Aorta (tissue), 5 donors: ENCODE data around the gene NEGR1. TPM values are rescaled to one million over a fixed set of nuclear protein-coding genes. Genes with fewer than 3 reads are reported as not detected.

Experiments used
- ATAC-seq: fragments of 200-7000 bp; cut with Tn5 transposase; one replicate; pipeline ENCODE4 v1.9.1; 2022; ENCODE audit warnings: moderate library complexity; ENCODE audit not compliant: low FRiP score
- DNase-seq, 2 donors: peaks; one replicate each; pipeline ENCODE4 v3.0.0-alpha.2; 2020
- H3K27ac ChIP-seq, 2 donors: one replicate each; pipeline ENCODE4 v1.5.1; 2013; ENCODE audit warnings: low read length in 2 of 2, mild to moderate bottlenecking in 2 of 2, moderate library complexity in 2 of 2, control low read depth in 1 of 2, inconsistent platforms in 1 of 2, low read depth in 1 of 2
- H3K27me3 ChIP-seq, 2 donors: one replicate each; pipeline ENCODE4 v1.6.1; 2013; ENCODE audit warnings: control low read depth in 1 of 2, low read length in 1 of 2, mild to moderate bottlenecking in 1 of 2, moderate library complexity in 1 of 2; ENCODE audit not compliant: insufficient read depth in 2 of 2, control insufficient read depth in 1 of 2
- H3K36me3 ChIP-seq, 2 donors: one replicate each; pipeline ENCODE4 v1.6.1; 2013; ENCODE audit warnings: control low read depth in 1 of 2, low read length in 1 of 2, mild to moderate bottlenecking in 1 of 2; ENCODE audit not compliant: insufficient read depth in 2 of 2, control insufficient read depth in 1 of 2
- H3K4me1 ChIP-seq, 2 donors: one replicate each; pipeline ENCODE4 v1.6.1; 2013; ENCODE audit warnings: low read length in 2 of 2, control low read depth in 1 of 2, mild to moderate bottlenecking in 1 of 2, moderate library complexity in 1 of 2; ENCODE audit not compliant: insufficient read depth in 2 of 2, control insufficient read depth in 1 of 2
- H3K4me3 ChIP-seq, 2 donors: one replicate each; pipeline ENCODE4 v1.5.1; 2013; ENCODE audit warnings: low read length in 2 of 2, control low read depth in 1 of 2, mild to moderate bottlenecking in 1 of 2
- H3K9me3 ChIP-seq: one replicate; pipeline ENCODE4 v1.6.1; 2013; ENCODE audit warnings: mild to moderate bottlenecking, low read length; ENCODE audit not compliant: control insufficient read depth
- WGBS, 2 donors: extraction: QIAGEN DNeasy Blood & Tissue Kit; methylation state at CpG; one replicate each; pipeline ENCODE4 v1.1.7; 2013; 5-methylcytosine and 5-hydroxymethylcytosine counted together
- intact Hi-C, 2 donors: fragments of 100-400 bp; cut with DNase I; formaldehyde crosslinking; loops; one replicate each; pipeline versions ENCODE4 v1.14.2 to v1.15.0; 2022
- polyA plus RNA-seq, 2 donors: library from polyadenylated mRNA; stranded (reverse); fragments of 200-250 nt; gene quantifications; one replicate each; pipeline ENCODE4 v1.2.3, GENCODE V29; 2013
- total RNA-seq, 2 donors: library from RNA; stranded (reverse); fragmentation: NEBNext Ultra II Directional; extraction: Animal tissue kit (Norgen Biotek cat#: 25700); gene quantifications; one replicate each; pipeline ENCODE4 v1.2.1, GENCODE V29; 2021
- donor health status: healthy with polysubstance abuse.
- donor health status: Bipolar disorder and iron deficiency.
- donor health status: DM: no; HTN: no; CAD: no.
- donor health status: DM: no; HTN: no; CAD: no.
- donor health status: DM: yes; HTN: yes; CAD: no.

Gene NEGR1
- total and polyA plus RNA-seq, 4 donors, result 3.5 to 50.3 (median 18.4) TPM

GRCh38 chr1:71645015-71645414 is 637.3 kb downstream of the NEGR1 start:
- no peak for DNase-seq
- intact Hi-C loops, result no loop called here

DNA sequence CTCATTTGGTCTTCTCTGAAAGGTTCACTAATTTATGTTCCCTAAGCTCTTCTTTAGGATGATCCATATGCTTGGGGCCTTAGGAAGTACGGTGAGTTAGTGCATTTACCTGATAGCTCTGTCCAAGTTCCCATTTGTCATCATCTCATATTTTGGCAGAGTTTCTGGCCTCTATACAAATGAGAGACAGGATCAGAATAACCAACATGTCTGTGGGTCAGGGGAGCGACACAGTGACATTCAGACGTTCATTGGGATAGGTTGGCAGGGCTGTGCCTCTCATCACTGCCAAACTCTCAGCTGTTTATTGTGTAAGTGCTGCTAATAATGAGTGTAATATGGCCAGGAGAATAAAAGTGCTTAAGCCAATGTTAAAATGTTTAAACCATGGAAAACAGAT is 640.4 kb downstream of the NEGR1 start:
- 75 to 80% methylated on average over 3 of the region's 3 CpGs for WGBS, 2 donors
- Histone ChIP-seq H3K9me3 (peaks cover 1% of the 10 kb centered on the region), H3K4me1 (no peaks in the 10 kb centered on the region), H3K27ac (no peak overlapping the region), H3K4me3 (no peak overlapping the region), H3K27me3 (no peaks in the 10 kb centered on the region), H3K36me3 (no peaks in the 10 kb centered on the region)
- ATAC-seq (no peak), DNase-seq (no peak)
- intact Hi-C loops, result no loop called here

More at GRCh38 chr1:71645015-71645414, 637.3 kb downstream of the NEGR1 start:
- Histone ChIP-seq H3K27ac (no peak overlapping the region), H3K27me3 (no peaks in the 10 kb centered on the region), H3K4me1 (no peaks in the 10 kb centered on the region), H3K4me3 (no peak overlapping the region), H3K36me3 (no peaks in the 10 kb centered on the region), H3K9me3 (peaks cover 1% of the 10 kb centered on the region)
- 79 to 84% methylated on average over 2 of the region's 2 CpGs for WGBS, 2 donors
- no peak for ATAC-seq

GRCh38 chr1:71640998-71641397 is 641.3 kb downstream of the NEGR1 start:
- 94 to 96% methylated on average over 5 of the region's 5 CpGs for WGBS, 2 donors
- H3K27ac ChIP-seq, result no peak overlapping the region
- no peaks in the 10 kb centered on the region for H3K4me1 ChIP-seq
- no peak for DNase-seq
- no peak for ATAC-seq
- no peaks in the 10 kb centered on the region for H3K36me3 ChIP-seq
- H3K4me3 ChIP-seq, result no peak overlapping the region
- peaks cover 1% of the 10 kb centered on the region for H3K9me3 ChIP-seq
- intact Hi-C loops, result no loop called here
- H3K27me3 ChIP-seq, result no peaks in the 10 kb centered on the region

GRCh38 chr1:71640116-71640515 is 642.2 kb downstream of the NEGR1 start:
- WGBS, 2 donors, result 89 to 95% methylated on average over 3 of the region's 3 CpGs
- no peak for ATAC-seq
- DNase-seq, result no peak
- peaks cover 1% of the 10 kb centered on the region for H3K9me3 ChIP-seq
- H3K27ac ChIP-seq, result no peak overlapping the region
- intact Hi-C loops, result no loop called here
- H3K27me3 ChIP-seq, result no peaks in the 10 kb centered on the region
- H3K36me3 ChIP-seq, result no peaks in the 10 kb centered on the region
- H3K4me3 ChIP-seq, result no peak overlapping the region
- no peaks in the 10 kb centered on the region for H3K4me1 ChIP-seq

GRCh38 chr1:71638081-71638766 is 644.1 kb downstream of the NEGR1 start:
- no peak for ATAC-seq
- no peaks in the 10 kb centered on the region for H3K36me3 ChIP-seq
- H3K9me3 ChIP-seq, result peaks cover 3% of the 10 kb centered on the region
- 25 to 37% methylated on average over 4 of the region's 4 CpGs for WGBS, 2 donors
- no peak for DNase-seq
- H3K27ac ChIP-seq, result no peak overlapping the region
- no peaks in the 10 kb centered on the region for H3K4me1 ChIP-seq
- H3K4me3 ChIP-seq, result no peak overlapping the region
- H3K27me3 ChIP-seq, result no peaks in the 10 kb centered on the region
- intact Hi-C loops, result no loop called here

GRCh38 chr1:71635568-71635967 is 646.8 kb downstream of the NEGR1 start:
- DNase-seq (no peak), ATAC-seq (no peak)
- Histone ChIP-seq H3K27ac (no peak overlapping the region), H3K9me3 (peaks cover 2% of the 10 kb centered on the region), H3K27me3 (no peaks in the 10 kb centered on the region), H3K4me1 (no peaks in the 10 kb centered on the region), H3K4me3 (no peak overlapping the region), H3K36me3 (no peaks in the 10 kb centered on the region)
- 92 to 93% methylated on average over 2 of the region's 2 CpGs for WGBS, 2 donors
- intact Hi-C loops, result no loop called here

- H3K27ac ChIP-seq, result no peak overlapping the region
- H3K36me3 ChIP-seq, result no peaks in the 10 kb centered on the region
- DNase-seq (no peak), ATAC-seq (no peak)
- intact Hi-C loops, result no loop called here
- H3K4me1 ChIP-seq, result no peaks in the 10 kb centered on the region
- H3K9me3 ChIP-seq, result peaks cover 2% of the 10 kb centered on the region
- no peaks in the 10 kb centered on the region for H3K27me3 ChIP-seq
- no peak overlapping the region for H3K4me3 ChIP-seq
Observed at GRCh38 chr1:71634159-71634558, 648.2 kb downstream of the NEGR1 start.

GRCh38 chr1:71630073-71630472 is 652.3 kb downstream of the NEGR1 start:
- H3K36me3 ChIP-seq, result no peaks in the 10 kb centered on the region
- WGBS, 2 donors, result 94% methylated on average over 1 of the region's 1 CpG
- no peaks in the 10 kb centered on the region for H3K4me1 ChIP-seq
- ATAC-seq, result no peak
- no peak overlapping the region for H3K4me3 ChIP-seq
- intact Hi-C loops, result no loop called here
- no peaks in the 10 kb centered on the region for H3K27me3 ChIP-seq
- H3K9me3 ChIP-seq, result peaks cover 2% of the 10 kb centered on the region
- DNase-seq, result no peak
- H3K27ac ChIP-seq, result no peak overlapping the region

DNA sequence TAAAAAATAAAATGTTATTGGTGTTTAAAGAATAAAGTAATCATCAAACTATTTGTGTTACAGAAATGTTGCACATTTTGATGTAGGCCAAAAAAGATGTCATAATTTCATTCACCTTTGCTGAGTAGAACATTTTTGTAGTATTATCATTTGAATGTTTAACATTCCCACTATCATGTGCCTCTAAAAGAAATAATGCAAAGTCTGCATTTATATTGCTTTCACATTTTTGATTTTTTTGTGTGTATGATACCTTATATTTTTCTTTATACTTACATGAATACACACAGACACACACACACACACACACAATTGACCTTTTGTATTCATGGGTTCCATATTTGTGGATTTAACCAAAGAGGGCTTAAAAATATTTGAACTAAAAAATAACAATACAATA is 657.3 kb downstream of the NEGR1 start:
- H3K27ac ChIP-seq, result no peak overlapping the region
- H3K9me3 ChIP-seq, result no peaks in the 10 kb centered on the region
- intact Hi-C loops, result no loop called here
- H3K4me3 ChIP-seq, result no peak overlapping the region
- ATAC-seq (no peak), DNase-seq (no peak)
- H3K27me3 ChIP-seq, result no peaks in the 10 kb centered on the region
- H3K4me1 ChIP-seq, result no peaks in the 10 kb centered on the region
- no peaks in the 10 kb centered on the region for H3K36me3 ChIP-seq
